ENCODE results near the gene TBC1D2B.
"Not testable (repeated sequence)": the region's sequence is repeated elsewhere in the genome, so short reads cannot be mapped to it uniquely, and the experiment has no call there.

TBC1D2B gene

DNA sequence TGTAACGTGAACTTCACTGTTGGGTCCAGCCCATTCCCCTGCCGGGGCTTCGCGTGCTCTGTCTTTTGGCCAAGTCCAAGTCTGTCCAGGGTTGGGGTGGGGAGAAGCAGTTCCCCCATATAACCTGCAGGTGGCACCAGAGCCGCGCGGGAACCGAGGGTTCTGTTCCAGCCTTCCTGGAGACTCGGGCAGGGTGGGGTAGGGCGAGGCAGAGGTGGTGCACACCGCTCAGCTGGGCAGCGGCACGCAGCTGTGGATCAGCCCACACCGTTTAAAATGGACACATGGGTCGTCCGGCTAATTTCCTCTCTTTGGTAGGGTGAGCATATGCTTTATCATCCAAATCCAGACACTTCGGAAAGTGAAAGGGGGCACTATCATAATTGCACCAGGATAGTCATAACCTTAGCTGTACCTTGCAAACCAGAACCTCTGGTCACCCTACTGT lies 118.1 kb downstream of the TBC1D2B start:
- peak; percentile 45 to 73 for DNase-seq (ENCODE audit: low read depth in 1 of 2, low spot score in 1 of 2)
- H3K27me3 ChIP-seq (ENCODE audit: insufficient read depth, poor library complexity, severe bottlenecking) = no peaks in the 10 kb centered on the region
- TF ChIP-seq, protein P1, sequence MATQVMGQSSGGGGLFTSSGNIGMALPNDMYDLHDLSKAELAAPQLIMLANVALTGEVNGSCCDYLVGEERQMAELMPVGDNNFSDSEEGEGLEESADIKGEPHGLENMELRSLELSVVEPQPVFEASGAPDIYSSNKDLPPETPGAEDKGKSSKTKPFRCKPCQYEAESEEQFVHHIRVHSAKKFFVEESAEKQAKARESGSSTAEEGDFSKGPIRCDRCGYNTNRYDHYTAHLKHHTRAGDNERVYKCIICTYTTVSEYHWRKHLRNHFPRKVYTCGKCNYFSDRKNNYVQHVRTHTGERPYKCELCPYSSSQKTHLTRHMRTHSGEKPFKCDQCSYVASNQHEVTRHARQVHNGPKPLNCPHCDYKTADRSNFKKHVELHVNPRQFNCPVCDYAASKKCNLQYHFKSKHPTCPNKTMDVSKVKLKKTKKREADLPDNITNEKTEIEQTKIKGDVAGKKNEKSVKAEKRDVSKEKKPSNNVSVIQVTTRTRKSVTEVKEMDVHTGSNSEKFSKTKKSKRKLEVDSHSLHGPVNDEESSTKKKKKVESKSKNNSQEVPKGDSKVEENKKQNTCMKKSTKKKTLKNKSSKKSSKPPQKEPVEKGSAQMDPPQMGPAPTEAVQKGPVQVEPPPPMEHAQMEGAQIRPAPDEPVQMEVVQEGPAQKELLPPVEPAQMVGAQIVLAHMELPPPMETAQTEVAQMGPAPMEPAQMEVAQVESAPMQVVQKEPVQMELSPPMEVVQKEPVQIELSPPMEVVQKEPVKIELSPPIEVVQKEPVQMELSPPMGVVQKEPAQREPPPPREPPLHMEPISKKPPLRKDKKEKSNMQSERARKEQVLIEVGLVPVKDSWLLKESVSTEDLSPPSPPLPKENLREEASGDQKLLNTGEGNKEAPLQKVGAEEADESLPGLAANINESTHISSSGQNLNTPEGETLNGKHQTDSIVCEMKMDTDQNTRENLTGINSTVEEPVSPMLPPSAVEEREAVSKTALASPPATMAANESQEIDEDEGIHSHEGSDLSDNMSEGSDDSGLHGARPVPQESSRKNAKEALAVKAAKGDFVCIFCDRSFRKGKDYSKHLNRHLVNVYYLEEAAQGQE (IDR thresholded peaks at IDR 0.05; ENCODE audit: insufficient replicate concordance, low read depth) = no peak
- peak; percentile 88 for TF ChIP-seq CTCF (IDR thresholded peaks at IDR 0.05; ENCODE audit: insufficient read depth, low read length)
- H3K27ac ChIP-seq (replicated peaks) = no peak overlapping the region
- H3K4me3 ChIP-seq (replicated peaks; ENCODE audit: insufficient read depth, low read length) = no peak overlapping the region; the same call in 1 of the 2 replicates

GRCh38 chr15:77958716-77959431 lies 118.6 kb downstream of the TBC1D2B start:
- H3K27ac ChIP-seq (replicated peaks); H3K27me3 ChIP-seq (ENCODE audit: insufficient read depth, poor library complexity, severe bottlenecking); DNase-seq (ENCODE audit: low read depth in 1 of 2, low spot score in 1 of 2); H3K4me3 ChIP-seq (replicated peaks; ENCODE audit: insufficient read depth, low read length): not testable (repeated sequence)

DNA sequence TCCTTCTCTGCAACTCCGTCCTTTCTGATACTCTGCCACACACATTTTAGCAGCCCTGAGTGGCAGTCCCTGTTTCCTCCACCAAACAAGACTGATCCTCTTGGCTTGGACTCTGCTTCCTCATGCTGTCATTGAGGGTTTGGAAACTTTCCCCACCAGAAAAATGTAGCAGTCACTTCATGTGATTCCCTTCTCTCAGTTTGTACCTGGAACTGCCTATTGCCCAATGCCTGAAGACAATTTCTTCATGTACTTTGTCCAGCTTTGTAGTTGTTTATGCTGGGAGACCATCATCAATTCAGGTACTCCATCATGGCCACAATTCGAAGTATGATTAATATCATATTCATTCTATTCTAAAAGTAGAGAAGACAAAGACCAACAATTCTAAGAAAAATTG lies 119.5 kb downstream of the TBC1D2B start:
- not testable (repeated sequence) for DNase-seq (ENCODE audit: low read depth in 1 of 2, low spot score in 1 of 2); H3K4me3 ChIP-seq (replicated peaks; ENCODE audit: insufficient read depth, low read length); H3K27ac ChIP-seq (replicated peaks); H3K27me3 ChIP-seq (ENCODE audit: insufficient read depth, poor library complexity, severe bottlenecking)

- not testable (repeated sequence) for H3K27ac ChIP-seq (replicated peaks); H3K27me3 ChIP-seq (ENCODE audit: insufficient read depth, poor library complexity, severe bottlenecking); H3K4me3 ChIP-seq (replicated peaks; ENCODE audit: insufficient read depth, low read length)
- DNase-seq (ENCODE audit: low read depth in 1 of 2, low spot score in 1 of 2) = peak in 1 of 2 experiments; percentile 49
These were observed 123.6 kb downstream of the TBC1D2B start for GRCh38 chr15:77953926-77954325.

GRCh38 chr15:77952928-77953446 lies 124.5 kb downstream of the TBC1D2B start:
- not testable (repeated sequence) for DNase-seq (ENCODE audit: low read depth in 1 of 2, low spot score in 1 of 2); H3K4me3 ChIP-seq (replicated peaks; ENCODE audit: insufficient read depth, low read length); H3K27me3 ChIP-seq (ENCODE audit: insufficient read depth, poor library complexity, severe bottlenecking); H3K27ac ChIP-seq (replicated peaks)

DNA sequence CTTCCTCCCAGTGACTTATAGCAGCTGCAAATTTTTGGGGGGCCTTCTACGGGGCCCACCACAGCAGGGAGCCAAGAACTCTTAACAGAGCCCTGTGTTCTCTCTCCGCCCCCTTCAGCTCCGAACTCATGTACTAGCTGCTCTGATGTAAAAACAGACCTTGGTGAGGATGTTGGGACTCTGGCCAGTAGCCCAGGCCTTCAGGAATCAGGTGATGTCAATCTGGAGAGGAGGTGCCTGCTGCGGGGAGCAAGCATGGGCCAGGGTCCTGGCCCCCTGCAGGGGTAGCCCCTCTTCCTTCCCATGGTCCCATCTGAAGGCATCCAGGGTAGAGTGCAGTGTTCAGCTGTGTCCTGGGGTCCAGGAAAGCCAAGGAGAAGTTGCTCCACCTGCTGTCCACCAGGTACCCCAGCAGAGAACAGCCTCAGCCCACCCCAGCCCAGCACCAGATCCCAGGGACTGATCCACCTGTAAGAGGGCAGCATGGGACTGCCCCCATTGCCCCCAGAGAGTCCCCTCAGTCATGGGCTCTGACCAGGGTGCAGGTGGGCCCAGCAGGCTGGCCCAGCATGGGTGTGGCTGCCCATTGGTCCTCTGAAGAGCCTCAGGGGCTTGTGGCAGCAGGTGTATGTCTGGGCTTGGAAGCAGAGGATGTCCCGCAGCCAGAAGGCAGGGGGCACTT lies 126.3 kb downstream of the TBC1D2B start:
- H3K4me3 ChIP-seq (replicated peaks; ENCODE audit: insufficient read depth, low read length); DNase-seq (ENCODE audit: low read depth in 1 of 2, low spot score in 1 of 2); H3K27ac ChIP-seq (replicated peaks); H3K27me3 ChIP-seq (ENCODE audit: insufficient read depth, poor library complexity, severe bottlenecking): not testable (repeated sequence)

DNA sequence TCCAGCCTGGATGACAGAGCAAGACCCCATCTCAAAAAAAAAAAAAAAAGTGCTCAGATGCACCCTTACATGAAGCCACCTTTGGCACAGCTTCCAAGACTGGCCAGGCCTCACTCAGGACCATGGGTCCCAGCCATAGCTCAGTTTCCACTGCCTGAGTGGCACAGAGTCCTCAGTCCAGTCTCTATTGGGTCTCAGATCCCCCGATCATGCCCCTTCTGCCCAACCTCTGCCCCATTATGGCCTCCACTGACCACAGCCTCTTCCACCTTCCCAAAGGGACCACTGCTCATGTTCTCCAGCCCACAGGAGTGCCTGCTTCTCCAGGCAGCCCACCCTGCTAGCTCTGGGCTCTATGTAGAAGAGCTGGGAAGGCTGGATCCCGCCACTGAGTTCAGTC lies 127.0 kb downstream of the TBC1D2B start:
- not testable (repeated sequence) for H3K27me3 ChIP-seq (ENCODE audit: insufficient read depth, poor library complexity, severe bottlenecking); H3K27ac ChIP-seq (replicated peaks); H3K4me3 ChIP-seq (replicated peaks; ENCODE audit: insufficient read depth, low read length); DNase-seq (ENCODE audit: low read depth in 1 of 2, low spot score in 1 of 2)

GRCh38 chr15:77945566-77945965 lies 131.9 kb downstream of the TBC1D2B start:
- H3K27ac ChIP-seq (replicated peaks) = no peak overlapping the region
- TF ChIP-seq, protein P1 (IDR thresholded peaks at IDR 0.05; ENCODE audit: insufficient replicate concordance, low read depth) = no peak
- TF ChIP-seq GABPA (IDR thresholded peaks at IDR 0.05; ENCODE audit: low read depth) = no peak
- TF ChIP-seq CTCF (IDR thresholded peaks at IDR 0.05; ENCODE audit: insufficient read depth, low read length) = no peak
- no peak for TF ChIP-seq SPI1 (IDR thresholded peaks at IDR 0.05; ENCODE audit: borderline replicate concordance, low read depth)
- TF ChIP-seq POLR2AphosphoS5 (IDR thresholded peaks at IDR 0.05; ENCODE audit: low read depth) = no peak
- no peak for DNase-seq (ENCODE audit: low read depth in 1 of 2, low spot score in 1 of 2)

More at GRCh38 chr15:77945566-77945965, 131.9 kb downstream of the TBC1D2B start:
- no peak overlapping the region for H3K4me3 ChIP-seq (replicated peaks; ENCODE audit: insufficient read depth, low read length)
- no peaks in the 10 kb centered on the region for H3K27me3 ChIP-seq (ENCODE audit: insufficient read depth, poor library complexity, severe bottlenecking)

All from HL-60 (cell line).